BE2C (cell line): ENCODE measurements around the gene PPP2R5C.

Source experiments
- DNase-seq: peaks from one replicate; pipeline ENCODE4 v3.0.0-alpha.2; 2020
- H3K27me3 ChIP-seq: fragments of 250-450 bp; sonication (Bioruptor Pico); 2 replicates; pipeline ENCODE4 v1.5.1; 2020; ENCODE audit warnings: mild to moderate bottlenecking
- H3K36me3 ChIP-seq: fragments of 250-450 bp; sonication (Bioruptor Pico); 2 replicates; pipeline ENCODE4 v1.5.1; 2020; ENCODE audit warnings: mild to moderate bottlenecking
- H3K4me1 ChIP-seq: fragments of 250-450 bp; sonication (Bioruptor Pico); 2 replicates; pipeline ENCODE4 v1.5.1; 2020
- H3K4me3 ChIP-seq: 2 replicates; pipeline ENCODE4 v1.5.1; 2011; ENCODE audit warnings: low read depth, low read length
- H3K9me3 ChIP-seq: fragments of 250-450 bp; sonication (Bioruptor Pico); 2 replicates; pipeline ENCODE4 v1.5.1; 2020
- CTCF ChIP-seq: IDR thresholded peaks from 2 replicates; pipeline ENCODE4 v1.5.1; 2012; ENCODE audit warnings: mild to moderate bottlenecking, low read depth, low read length

The PPP2R5C gene

DNA sequence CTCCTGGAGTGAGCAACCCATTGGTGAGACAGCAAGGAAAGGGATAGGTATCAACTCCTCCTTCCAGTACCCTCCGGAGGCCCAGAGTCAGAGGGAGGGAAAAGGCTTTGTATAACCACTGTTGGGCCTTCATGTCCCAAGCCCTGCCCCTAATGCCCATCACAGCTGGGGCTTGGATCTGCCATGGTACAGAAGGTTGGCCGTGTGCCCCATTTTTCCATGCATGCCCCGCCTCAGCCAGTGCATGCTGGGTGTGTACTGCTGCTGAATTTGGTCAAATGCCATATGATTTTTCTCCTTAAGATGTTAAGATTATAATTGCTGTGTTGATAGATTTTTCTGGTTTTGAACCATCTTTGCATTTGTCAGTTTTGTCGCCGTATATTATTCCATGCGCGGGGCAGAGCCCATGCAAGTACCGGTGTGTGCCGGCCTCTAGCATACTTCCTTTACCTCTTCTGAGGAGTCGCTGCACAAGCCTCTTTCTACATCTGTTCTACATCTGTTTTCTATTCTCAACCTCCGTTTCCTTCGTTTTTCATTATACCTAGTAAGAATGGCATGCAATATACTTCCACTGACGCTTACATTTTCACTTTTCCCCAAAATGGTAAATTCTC is 26.6 kb downstream of the PPP2R5C start:
- no peak for TF ChIP-seq CTCF
- Histone ChIP-seq H3K36me3 (no peaks in the 10 kb centered on the region), H3K4me3 (no peak overlapping the region), H3K27me3 (no peaks in the 10 kb centered on the region), H3K4me1 (peaks cover 8% of the 10 kb centered on the region), H3K9me3 (no peaks in the 10 kb centered on the region)
- no peak for DNase-seq

GRCh38 chr14:101789222-101789621 is 27.7 kb downstream of the PPP2R5C start:
- no peak overlapping the region for H3K4me3 ChIP-seq
- TF ChIP-seq CTCF, result no peak
- no peaks in the 10 kb centered on the region for H3K36me3 ChIP-seq
- peak; percentile 82 for DNase-seq
- no peaks in the 10 kb centered on the region for H3K9me3 ChIP-seq
- no peaks in the 10 kb centered on the region for H3K27me3 ChIP-seq
- peaks cover 8% of the 10 kb centered on the region for H3K4me1 ChIP-seq

DNA sequence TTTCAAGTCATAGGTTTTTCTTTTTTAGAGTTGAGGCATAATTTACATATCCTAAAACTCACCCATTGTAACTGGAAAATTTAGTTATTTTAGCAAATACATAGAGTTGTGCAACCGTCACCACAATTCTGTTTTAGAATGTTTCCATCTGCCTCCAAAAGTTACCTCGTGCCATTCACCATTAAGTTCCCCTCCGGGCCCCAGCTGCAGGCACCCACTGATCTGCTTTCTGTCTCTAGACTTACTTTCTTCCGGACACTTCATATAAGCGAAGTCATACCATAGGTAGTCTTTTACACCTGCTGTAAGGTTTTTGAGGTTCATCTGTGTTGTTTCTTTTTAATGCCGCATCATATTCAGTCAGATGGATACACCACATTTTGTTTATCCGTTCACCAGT is 28.7 kb downstream of the PPP2R5C start:
- H3K4me3 ChIP-seq, result no peak overlapping the region
- no peaks in the 10 kb centered on the region for H3K36me3 ChIP-seq
- H3K9me3 ChIP-seq, result no peaks in the 10 kb centered on the region
- H3K27me3 ChIP-seq, result no peaks in the 10 kb centered on the region
- TF ChIP-seq CTCF, result no peak
- H3K4me1 ChIP-seq, result peaks cover 8% of the 10 kb centered on the region
- no peak for DNase-seq

- TF ChIP-seq CTCF, result no peak
- no peaks in the 10 kb centered on the region for H3K9me3 ChIP-seq
- H3K4me1 ChIP-seq, result peaks cover 8% of the 10 kb centered on the region
- peak overlapping the region; percentile 2; the same call in 1 of the 2 replicates for H3K4me3 ChIP-seq
- no peaks in the 10 kb centered on the region for H3K36me3 ChIP-seq
- no peak for DNase-seq
- H3K27me3 ChIP-seq, result no peaks in the 10 kb centered on the region
Observed at GRCh38 chr14:101791919-101792572, 30.5 kb downstream of the PPP2R5C start.

DNA sequence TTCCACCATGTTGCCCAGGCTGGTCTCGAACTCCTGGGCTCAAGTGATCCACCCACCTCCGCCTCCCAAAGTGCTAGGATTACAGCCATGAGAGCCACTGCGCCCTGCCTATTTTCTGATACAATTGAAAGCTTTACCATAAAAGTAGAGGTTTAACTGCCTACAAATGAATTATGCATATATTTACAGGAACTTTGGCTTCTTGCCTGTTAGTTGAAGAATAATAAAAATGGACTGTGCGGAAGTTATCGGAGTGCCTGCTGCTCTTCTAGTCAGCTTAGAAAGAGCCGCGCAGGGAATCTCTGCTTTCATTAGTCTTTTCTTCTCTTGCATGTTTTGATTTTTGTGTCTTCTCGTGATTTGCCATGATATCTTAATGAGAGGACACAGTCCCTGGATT is 34.5 kb downstream of the PPP2R5C start:
- DNase-seq, result no peak
- H3K36me3 ChIP-seq, result no peaks in the 10 kb centered on the region
- no peak for TF ChIP-seq CTCF
- H3K27me3 ChIP-seq, result no peaks in the 10 kb centered on the region
- no peaks in the 10 kb centered on the region for H3K9me3 ChIP-seq
- no peaks in the 10 kb centered on the region; the same call in none of the 2 replicates for H3K4me1 ChIP-seq
- no peak overlapping the region for H3K4me3 ChIP-seq

DNA sequence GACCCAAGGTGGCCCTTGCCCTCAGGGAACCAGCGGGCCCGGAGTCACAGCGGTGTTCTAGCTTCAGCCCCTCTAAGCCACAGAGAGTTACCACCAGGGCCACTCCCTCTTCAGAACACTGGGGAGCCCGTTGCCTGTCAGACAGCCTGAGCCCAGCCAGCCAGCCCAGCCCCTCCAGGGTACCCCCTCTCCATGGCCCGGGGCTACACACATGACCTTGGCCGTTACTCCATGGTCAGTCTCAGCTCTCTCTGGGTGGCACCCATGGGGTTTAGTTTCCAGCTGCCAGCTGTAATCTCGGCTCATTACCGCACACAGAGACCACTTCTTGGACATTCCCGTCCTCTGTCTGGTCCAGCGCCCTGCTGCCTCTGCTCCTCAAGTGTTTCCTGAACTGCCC is 35.0 kb downstream of the PPP2R5C start:
- Histone ChIP-seq H3K9me3 (no peaks in the 10 kb centered on the region), H3K27me3 (no peaks in the 10 kb centered on the region), H3K36me3 (no peaks in the 10 kb centered on the region), H3K4me3 (no peak overlapping the region), H3K4me1 (no peaks in the 10 kb centered on the region; the same call in none of the 2 replicates)
- no peak for TF ChIP-seq CTCF
- DNase-seq, result no peak
